Measurements from ENCODE around the gene NOXRED1.

The NOXRED1 gene

DNA sequence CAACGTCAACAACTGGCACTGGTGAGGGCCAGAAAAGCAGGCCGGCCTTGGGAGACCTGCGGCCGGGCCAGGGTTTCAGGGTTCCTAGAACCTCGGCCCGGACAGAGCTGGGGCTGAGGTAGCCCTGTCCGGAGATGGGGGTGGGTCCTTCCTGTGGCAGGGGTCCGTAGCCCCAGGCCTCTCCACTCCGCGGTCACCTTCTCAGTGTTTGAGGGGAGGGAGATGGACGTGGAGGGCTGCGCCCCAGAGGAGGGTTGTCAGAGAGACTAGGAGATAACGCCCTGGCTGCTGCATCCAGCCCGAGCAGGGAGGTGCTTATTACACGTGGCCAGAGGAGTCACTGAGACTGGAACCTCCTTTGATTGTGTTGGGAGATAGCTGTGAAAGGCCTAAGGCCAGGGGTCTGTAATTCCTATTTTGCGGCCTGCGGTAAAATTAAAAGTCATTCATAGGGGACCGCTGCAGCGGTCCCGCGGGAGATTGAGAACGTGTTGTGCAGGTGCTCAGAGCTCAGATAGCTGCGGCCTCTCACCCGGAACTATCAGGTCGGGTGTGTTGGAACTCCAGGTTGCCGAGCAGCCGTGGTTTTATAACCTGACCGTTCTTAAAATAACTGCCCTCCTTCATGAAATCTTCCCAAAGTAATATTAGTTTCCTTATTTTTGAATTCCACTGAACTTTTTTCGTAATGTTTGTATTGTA is 35.1 kb upstream of the NOXRED1 start:
- H3K36me3 ChIP-seq (ENCODE audit: control insufficient read depth in 4 of 4, insufficient read depth in 4 of 4, low read length in 3 of 4), result peaks cover 5 to 41% (median 31%) of the 10 kb centered on the region in 4 experiments
- peak overlapping the region; percentile 84 to 92 for H3K27ac ChIP-seq (ENCODE audit: insufficient read depth in 1 of 2, low read depth in 1 of 2, low read length in 2 of 2, poor library complexity in 1 of 2, severe bottlenecking in 2 of 2)
- WGBS (ENCODE audit: insufficient coverage), result 0% methylated on average over 16 of the region's 29 CpGs
- peak overlapping the region; percentile 89 to 100 (median 95) for H3K4me3 ChIP-seq (ENCODE audit: control insufficient read depth in 1 of 7, extremely low read depth in 1 of 7, insufficient read depth in 4 of 7, low read depth in 2 of 7, low read length in 6 of 7)
- DNase-seq, result peak; percentile 21 to 71 (median 57)
- no peaks in the 10 kb centered on the region for H3K9me3 ChIP-seq (ENCODE audit: control extremely low read depth in 1 of 5, control insufficient read depth in 4 of 5, insufficient read depth in 2 of 5, low read depth in 1 of 5, low read length in 4 of 5)
- H3K4me1 ChIP-seq (ENCODE audit: control extremely low read depth in 1 of 4, control insufficient read depth in 4 of 4, insufficient read depth in 4 of 4, low read length in 3 of 4), result peaks cover 9 to 23% (median 20%) of the 10 kb centered on the region in 4 experiments
- no peaks in the 10 kb centered on the region for H3K27me3 ChIP-seq (replicated peaks in 2 of 5; ENCODE audit: control insufficient read depth in 4 of 5, insufficient read depth in 5 of 5, low read length in 4 of 5)
- CTCF ChIA-PET, result interaction anchor here (1.0 to 4.2 kb wide), 18 partner anchors 10 to 342 kb away, joined by 3 to 48 read pairs (median 3); partner anchors contain the start of genes ADCK1 and SPTLC2
- POLR2A ChIA-PET, result no interaction called here

DNA sequence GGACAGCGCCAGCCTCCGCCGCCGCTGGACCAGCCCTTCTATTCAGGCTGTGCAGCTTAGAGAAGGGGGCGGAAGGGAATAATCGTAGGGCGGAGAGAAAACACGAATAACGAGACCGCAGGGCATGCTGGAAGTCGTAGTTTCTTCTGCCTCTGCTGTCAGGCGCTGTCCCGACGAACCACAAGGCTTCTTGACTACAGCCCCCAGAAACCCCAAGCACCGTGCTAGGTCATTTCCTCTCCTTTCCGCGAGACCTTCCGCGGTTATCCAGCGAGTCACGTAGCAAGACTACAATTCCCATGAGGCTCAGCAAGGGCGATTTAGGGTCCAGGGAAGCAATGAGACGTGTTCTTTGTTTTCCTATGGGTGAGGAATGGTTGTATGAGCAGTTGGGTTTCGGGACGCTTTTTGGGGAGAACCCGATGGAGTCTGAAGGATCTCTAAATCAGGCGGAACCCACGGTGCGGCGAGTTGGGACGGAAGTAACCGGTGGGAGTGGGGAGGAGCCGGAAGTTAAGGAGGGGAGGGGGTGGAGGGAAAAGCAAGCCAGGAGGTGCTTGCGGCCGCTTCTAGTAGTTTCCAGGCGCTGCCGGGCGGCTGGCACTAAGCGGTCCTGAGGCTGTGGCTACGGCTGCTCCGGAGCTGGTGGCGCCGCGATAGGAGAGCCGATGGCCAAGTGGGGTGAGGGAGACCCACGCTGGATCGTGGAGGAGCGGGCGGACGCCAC is 34.4 kb upstream of the NOXRED1 start, which contains the start of the genes AHSA1 and VIPAS39:
Gene AHSA1 (plus strand): TSS at position 572 of the 727 bp plus-strand sequence. CDS start 97 bp downstream, at position 669.
Gene VIPAS39 (minus strand): TSS at position 80 of the 727 bp plus-strand sequence. CDS start 3,499 bp downstream, outside the sequence.
- peak within 1 kb of the TSS; percentile 94 to 100 (median 96) for H3K4me3 ChIP-seq (ENCODE audit: control insufficient read depth in 1 of 7, extremely low read depth in 1 of 7, insufficient read depth in 4 of 7, low read depth in 2 of 7, low read length in 6 of 7)
- no peaks in the 10 kb centered on the region for H3K9me3 ChIP-seq (ENCODE audit: control extremely low read depth in 1 of 5, control insufficient read depth in 4 of 5, insufficient read depth in 2 of 5, low read depth in 1 of 5, low read length in 4 of 5)
- peak within 1 kb of the TSS; percentile 84 to 92 for H3K27ac ChIP-seq (ENCODE audit: insufficient read depth in 1 of 2, low read depth in 1 of 2, low read length in 2 of 2, poor library complexity in 1 of 2, severe bottlenecking in 2 of 2)
- H3K36me3 ChIP-seq (ENCODE audit: control insufficient read depth in 4 of 4, insufficient read depth in 4 of 4, low read length in 3 of 4), result peaks cover 5 to 42% (median 34%) of the 10 kb centered on the region in 4 experiments
- POLR2A ChIA-PET, result no interaction called here
- no peaks in the 10 kb centered on the region for H3K27me3 ChIP-seq (replicated peaks in 2 of 5; ENCODE audit: control insufficient read depth in 4 of 5, insufficient read depth in 5 of 5, low read length in 4 of 5)
- CTCF ChIA-PET, result interaction anchor here (1.0 to 4.2 kb wide), 5 partner anchors 9 to 142 kb away, joined by 3 to 48 read pairs (median 4); no protein-coding TSS in a partner anchor
- WGBS (ENCODE audit: insufficient coverage), result under 1% methylated on average over 44 of the region's 50 CpGs
- H3K4me1 ChIP-seq (ENCODE audit: control extremely low read depth in 1 of 4, control insufficient read depth in 4 of 4, insufficient read depth in 4 of 4, low read length in 3 of 4), result peaks cover 9 to 23% (median 20%) of the 10 kb centered on the region in 4 experiments
- DNase-seq, result peak; percentile 99 to 100 (median 100)

DNA sequence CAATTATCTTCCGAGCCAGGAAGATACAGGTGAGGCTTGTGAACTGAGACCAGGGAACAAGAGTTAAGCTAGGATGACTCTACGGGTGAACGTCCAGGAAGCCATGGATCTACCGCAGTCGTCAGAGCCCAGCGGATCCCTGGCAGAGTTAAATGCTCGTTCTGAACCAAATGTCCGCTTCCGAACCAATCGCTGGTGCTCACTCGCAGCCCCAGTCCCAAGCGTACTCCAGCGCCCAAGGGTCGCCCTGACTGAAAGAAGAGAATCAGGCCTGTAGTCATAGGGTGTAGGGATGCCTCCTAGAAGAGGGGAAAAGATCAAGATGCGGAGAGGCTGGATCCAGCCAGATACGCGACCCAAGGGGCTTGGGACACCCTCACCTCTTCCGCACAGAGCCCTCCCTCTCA is 33.8 kb upstream of the NOXRED1 start:
- Histone ChIP-seq H3K27me3 (replicated peaks in 2 of 5; ENCODE audit: control insufficient read depth in 4 of 5, insufficient read depth in 5 of 5, low read length in 4 of 5) (no peaks in the 10 kb centered on the region), H3K27ac (ENCODE audit: insufficient read depth in 1 of 2, low read depth in 1 of 2, low read length in 2 of 2, poor library complexity in 1 of 2, severe bottlenecking in 2 of 2) (peak overlapping the region; percentile 84 to 92), H3K4me3 (ENCODE audit: control insufficient read depth in 1 of 7, extremely low read depth in 1 of 7, insufficient read depth in 4 of 7, low read depth in 2 of 7, low read length in 6 of 7) (peak overlapping the region; percentile 94 to 100 (median 96)), H3K36me3 (ENCODE audit: control insufficient read depth in 4 of 4, insufficient read depth in 4 of 4, low read length in 3 of 4) (peaks cover 3 to 37% (median 29%) of the 10 kb centered on the region in 4 experiments), H3K4me1 (ENCODE audit: control extremely low read depth in 1 of 4, control insufficient read depth in 4 of 4, insufficient read depth in 4 of 4, low read length in 3 of 4) (peaks cover 9 to 23% (median 20%) of the 10 kb centered on the region in 4 experiments), H3K9me3 (ENCODE audit: control extremely low read depth in 1 of 5, control insufficient read depth in 4 of 5, insufficient read depth in 2 of 5, low read depth in 1 of 5, low read length in 4 of 5) (no peaks in the 10 kb centered on the region)
- no peak for DNase-seq
- ChIA-PET POLR2A (no interaction called here), CTCF (interaction anchor here (1.0 to 4.2 kb wide), 3 partner anchors 47 to 94 kb away, joined by 3 to 48 read pairs (median 3); no protein-coding TSS in a partner anchor)
- 0% methylated on average over 14 of the region's 18 CpGs for WGBS (ENCODE audit: insufficient coverage)

DNA sequence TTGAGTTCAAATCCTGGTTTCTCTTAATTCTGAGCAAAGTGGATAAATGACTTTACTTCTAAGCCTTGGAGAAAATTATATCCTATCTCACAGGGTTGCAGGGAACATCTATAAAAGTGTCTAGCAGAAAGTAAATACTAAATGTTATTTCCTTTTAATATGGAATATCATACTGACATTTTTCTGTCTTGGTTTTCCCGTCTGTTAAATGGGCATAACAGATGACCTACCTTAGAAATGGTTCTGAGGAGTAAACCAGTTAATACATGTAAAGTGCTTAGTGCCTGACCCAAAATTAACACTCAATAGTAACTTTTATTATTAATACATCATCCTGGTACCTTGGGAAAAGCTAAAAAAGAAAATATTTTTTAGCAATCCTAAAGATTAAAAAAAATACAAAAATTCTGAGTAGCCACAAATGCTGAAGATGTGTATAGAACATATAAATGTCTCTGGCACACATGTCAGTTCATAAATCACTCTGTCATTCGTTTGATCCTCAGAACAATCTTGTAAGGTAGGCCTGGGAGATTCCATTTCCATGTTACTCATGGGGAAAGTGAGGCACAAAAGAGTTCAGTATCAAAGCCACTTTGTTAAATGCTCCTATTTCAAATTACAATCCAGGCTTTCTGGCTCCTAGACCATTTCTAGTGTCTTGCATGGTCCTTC is 32.8 kb upstream of the NOXRED1 start:
- Histone ChIP-seq H3K4me3 (ENCODE audit: control insufficient read depth in 1 of 7, extremely low read depth in 1 of 7, insufficient read depth in 4 of 7, low read depth in 2 of 7, low read length in 6 of 7) (peak overlapping the region in 5 of 7 experiments; percentile 94 to 100 (median 96)), H3K9me3 (ENCODE audit: control extremely low read depth in 1 of 5, control insufficient read depth in 4 of 5, insufficient read depth in 2 of 5, low read depth in 1 of 5, low read length in 4 of 5) (no peaks in the 10 kb centered on the region), H3K36me3 (ENCODE audit: control insufficient read depth in 4 of 4, insufficient read depth in 4 of 4, low read length in 3 of 4) (peaks cover 3 to 35% (median 27%) of the 10 kb centered on the region in 4 experiments), H3K4me1 (ENCODE audit: control extremely low read depth in 1 of 4, control insufficient read depth in 4 of 4, insufficient read depth in 4 of 4, low read length in 3 of 4) (peaks cover 9 to 23% (median 20%) of the 10 kb centered on the region in 4 experiments), H3K27me3 (replicated peaks in 2 of 5; ENCODE audit: control insufficient read depth in 4 of 5, insufficient read depth in 5 of 5, low read length in 4 of 5) (no peaks in the 10 kb centered on the region), H3K27ac (ENCODE audit: insufficient read depth in 1 of 2, low read depth in 1 of 2, low read length in 2 of 2, poor library complexity in 1 of 2, severe bottlenecking in 2 of 2) (peak overlapping the region; percentile 84 to 92)
- no peak for DNase-seq
- ChIA-PET CTCF (interaction anchor here (1.0 kb wide), 1 partner anchor 51 kb away, joined by 3 read pairs; no protein-coding TSS in a partner anchor), POLR2A (no interaction called here)
- 60% methylated on average over 1 of the region's 2 CpGs for WGBS (ENCODE audit: insufficient coverage)

DNA sequence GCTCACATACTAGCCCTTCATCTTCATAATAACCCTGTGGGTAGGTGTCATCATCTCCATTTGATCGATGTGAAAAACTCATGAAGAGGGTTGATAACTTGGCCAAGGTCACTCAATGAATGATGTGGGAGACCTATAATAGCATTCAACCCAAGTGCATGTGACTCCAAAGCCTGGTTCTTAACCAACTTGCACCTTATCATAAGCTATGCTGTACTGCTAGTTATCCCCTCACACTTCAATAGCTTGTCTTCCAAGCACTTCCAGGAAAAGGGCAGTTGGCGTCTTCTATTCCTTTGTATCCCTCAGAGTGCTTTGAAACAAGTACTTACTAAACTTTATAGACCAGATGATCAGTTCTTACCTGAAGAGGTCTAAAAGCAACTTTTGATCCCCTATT is 18.9 kb upstream of the NOXRED1 start:
- Histone ChIP-seq H3K27me3 (replicated peaks in 2 of 5; ENCODE audit: control insufficient read depth in 4 of 5, insufficient read depth in 5 of 5, low read length in 4 of 5) (no peaks in the 10 kb centered on the region), H3K9me3 (ENCODE audit: control extremely low read depth in 1 of 5, control insufficient read depth in 4 of 5, insufficient read depth in 2 of 5, low read depth in 1 of 5, low read length in 4 of 5) (no peaks in the 10 kb centered on the region), H3K36me3 (ENCODE audit: control insufficient read depth in 4 of 4, insufficient read depth in 4 of 4, low read length in 3 of 4) (peaks cover 31 to 65% (median 43%) of the 10 kb centered on the region in 4 experiments), H3K4me1 (ENCODE audit: control extremely low read depth in 1 of 4, control insufficient read depth in 4 of 4, insufficient read depth in 4 of 4, low read length in 3 of 4) (no peaks in the 10 kb centered on the region), H3K27ac (ENCODE audit: insufficient read depth in 1 of 2, low read depth in 1 of 2, low read length in 2 of 2, poor library complexity in 1 of 2, severe bottlenecking in 2 of 2) (no peak overlapping the region), H3K4me3 (ENCODE audit: control insufficient read depth in 1 of 7, extremely low read depth in 1 of 7, insufficient read depth in 4 of 7, low read depth in 2 of 7, low read length in 6 of 7) (no peak overlapping the region)
- CTCF ChIA-PET, result interaction anchor here (0.9 kb wide), 2 partner anchors 9 to 17 kb away, joined by 3 read pairs; no protein-coding TSS in a partner anchor
- POLR2A ChIA-PET, result no interaction called here
- 100% methylated on average over 2 of the region's 2 CpGs for WGBS (ENCODE audit: insufficient coverage)
- no peak for DNase-seq

DNA sequence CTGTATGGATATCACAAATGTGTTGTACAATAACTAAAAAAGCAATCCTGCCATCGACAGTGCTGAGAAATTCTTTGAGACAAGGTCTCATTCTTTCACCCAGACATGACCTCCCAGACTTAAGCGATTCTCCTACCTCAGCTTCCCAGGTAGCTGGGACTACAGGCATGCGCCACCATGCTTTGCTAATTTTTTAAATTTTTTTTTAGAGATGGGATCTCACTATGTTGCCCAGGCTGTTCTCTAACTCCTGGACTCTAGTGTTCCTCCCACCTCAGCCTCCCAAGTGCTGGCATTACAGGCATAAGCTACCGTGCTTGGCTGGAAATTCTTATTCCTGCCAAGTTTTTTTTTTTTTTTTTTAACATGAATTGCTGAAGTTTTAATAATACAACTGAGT is 16.5 kb upstream of the NOXRED1 start:
- Histone ChIP-seq H3K27ac (ENCODE audit: insufficient read depth in 1 of 2, low read depth in 1 of 2, low read length in 2 of 2, poor library complexity in 1 of 2, severe bottlenecking in 2 of 2) (no peak overlapping the region), H3K9me3 (ENCODE audit: control extremely low read depth in 1 of 5, control insufficient read depth in 4 of 5, insufficient read depth in 2 of 5, low read depth in 1 of 5, low read length in 4 of 5) (no peaks in the 10 kb centered on the region), H3K36me3 (ENCODE audit: control insufficient read depth in 4 of 4, insufficient read depth in 4 of 4, low read length in 3 of 4) (peaks cover 40 to 76% (median 50%) of the 10 kb centered on the region in 4 experiments), H3K4me3 (ENCODE audit: control insufficient read depth in 1 of 7, extremely low read depth in 1 of 7, insufficient read depth in 4 of 7, low read depth in 2 of 7, low read length in 6 of 7) (no peak overlapping the region), H3K4me1 (ENCODE audit: control extremely low read depth in 1 of 4, control insufficient read depth in 4 of 4, insufficient read depth in 4 of 4, low read length in 3 of 4) (no peaks in the 10 kb centered on the region), H3K27me3 (replicated peaks in 2 of 5; ENCODE audit: control insufficient read depth in 4 of 5, insufficient read depth in 5 of 5, low read length in 4 of 5) (no peaks in the 10 kb centered on the region)
- POLR2A ChIA-PET, result no interaction called here
- DNase-seq, result no peak
- no CpG with 5 or more reads among the region's 4 CpGs for WGBS (ENCODE audit: insufficient coverage)
- CTCF ChIA-PET, result interaction anchor here (0.9 kb wide), 1 partner anchor 20 kb away, joined by 3 read pairs; no protein-coding TSS in a partner anchor

All from common myeloid progenitor, CD34-positive (primary cell).